Gastroesophageal sphincter (tissue), 3 donors: ENCODE results near the gene PTPRN2.

Experiments used
- CTCF ChIP-seq, 4 experiments: fragments of 200-600 bp in 2 of 4; fragments of 450-650 bp in 2 of 4; sonication (generic) in 1 of 4; IDR thresholded peaks; one replicate each; pipeline ENCODE4 v1.5.1; 2017 to 2019; ENCODE audit warnings: antibody characterized with exemption in 4 of 4, mild to moderate bottlenecking in 2 of 4, moderate library complexity in 2 of 4
- EP300 ChIP-seq: sonication (generic); formaldehyde crosslinking; IDR thresholded peaks from one replicate; pipeline ENCODE4 v1.6.1; 2017; ENCODE audit warnings: antibody characterized with exemption, mild to moderate bottlenecking
- POLR2A ChIP-seq, 2 donors: fragments of 450-650 bp; IDR thresholded peaks; one replicate each; pipeline ENCODE4 v1.6.1; 2017; ENCODE audit warnings: antibody characterized with exemption in 2 of 2, mild to moderate bottlenecking in 2 of 2, moderate library complexity in 1 of 2
- POLR2AphosphoS5 ChIP-seq: sonication (generic); formaldehyde crosslinking; IDR thresholded peaks from one replicate; pipeline ENCODE4 v1.6.1; 2017; ENCODE audit warnings: antibody characterized with exemption

- TF ChIP-seq CTCF (IDR thresholded peaks at IDR 0.05) (no peak), EP300 (no peak), POLR2AphosphoS5 (no peak), POLR2A (IDR thresholded peaks at IDR 0.05) (no peak)
These were observed 1038.8 kb downstream of the PTPRN2 start for GRCh38 chr7:157548691-157549303.
